Activated CD4-positive, alpha-beta T cell treated with anti-CD3 and anti-CD28 coated beads for 24 hours (primary cell): ENCODE data around the gene PSMD14.
"Not testable (repeated sequence)": the region's sequence is repeated elsewhere in the genome, so short reads cannot be mapped to it uniquely, and the experiment has no call there.

Experiments
- DNase-seq, 2 donors: peaks; one replicate each; pipeline ENCODE4 v3.0.0-alpha.2; 2020; ENCODE audit warnings: low read depth in 2 of 2

The PSMD14 gene

DNA sequence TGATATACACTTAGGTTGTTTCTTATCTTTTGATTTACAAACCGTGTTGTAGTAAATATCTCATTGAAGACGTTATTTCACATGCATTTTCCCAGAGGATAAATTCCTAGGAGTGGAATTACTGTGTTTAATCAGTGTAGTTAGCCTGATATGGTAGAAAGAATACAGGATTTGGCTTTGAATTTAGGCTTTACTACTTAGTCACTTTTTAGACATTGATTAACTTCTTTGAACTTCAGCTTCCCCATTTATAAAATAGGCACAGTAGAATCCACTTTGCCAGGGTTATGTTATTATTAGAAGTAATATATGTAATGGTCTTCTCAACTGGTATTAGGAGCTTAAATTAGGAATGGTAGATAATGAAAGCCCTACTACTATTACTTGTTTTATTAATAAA is 27.4 kb downstream of the PSMD14 start:
- DNase-seq, result no peak

DNA sequence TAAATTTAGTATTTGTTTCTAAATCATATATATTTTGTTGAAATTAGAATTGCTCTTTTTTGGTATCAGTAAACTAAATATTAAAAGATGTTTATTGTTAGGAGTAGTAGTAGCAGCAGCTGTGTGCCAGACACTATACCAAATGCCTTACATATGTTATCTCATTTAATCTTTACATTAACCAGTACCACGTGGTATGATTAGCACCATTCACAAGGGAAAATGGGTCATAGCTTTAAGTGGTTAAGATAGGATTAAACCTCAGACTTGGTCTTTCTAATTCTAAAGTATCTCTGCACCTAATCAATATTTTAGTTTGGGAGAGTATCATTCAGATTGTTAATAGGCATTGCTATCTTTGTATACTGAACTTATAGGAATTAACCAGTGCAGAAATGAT is 29.0 kb downstream of the PSMD14 start:
- no peak for DNase-seq

DNA sequence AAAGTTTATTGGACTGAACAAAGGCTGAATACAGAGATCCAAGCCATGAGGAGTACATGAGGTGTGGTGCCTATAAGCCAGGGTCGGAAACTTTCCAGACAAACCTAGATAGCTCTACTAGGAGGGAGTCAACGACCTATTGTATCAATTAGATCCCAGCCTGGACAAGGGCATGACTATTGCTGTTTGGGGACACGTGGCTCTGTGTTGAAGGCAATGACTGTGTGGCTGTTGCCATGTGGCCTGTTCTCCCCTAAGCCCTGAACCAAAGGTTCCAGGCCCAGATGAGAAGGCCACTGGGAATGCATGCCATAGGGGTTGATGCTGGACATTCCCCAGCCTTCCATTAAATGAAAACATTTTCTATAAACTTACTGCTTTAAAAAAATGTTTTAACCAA is 31.3 kb downstream of the PSMD14 start:
- DNase-seq, result not testable (repeated sequence)

DNA sequence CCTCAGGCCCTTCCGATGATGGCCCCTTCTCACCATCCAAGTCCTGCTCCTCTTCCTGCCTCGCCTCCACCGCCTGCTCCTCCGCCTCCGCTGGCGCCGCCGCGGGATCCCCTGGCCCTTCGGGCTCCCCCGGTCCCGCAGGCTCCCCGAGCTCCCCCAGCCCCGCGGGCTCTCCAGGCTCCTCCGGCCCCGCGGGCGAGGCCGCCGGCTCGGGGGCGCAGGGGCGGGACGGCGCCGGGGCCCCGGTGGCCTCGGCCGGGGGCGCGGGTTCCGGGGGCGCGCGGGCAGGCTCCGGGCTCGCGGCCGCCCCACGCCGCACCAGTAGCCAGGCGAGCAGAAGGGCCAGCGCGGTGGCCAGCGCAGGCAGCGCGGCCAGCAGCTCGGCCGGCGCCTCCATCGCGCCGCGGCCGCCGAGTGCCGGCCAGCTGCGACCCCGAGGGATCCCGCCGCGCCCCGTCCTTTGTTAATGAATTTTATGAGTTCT is 32.7 kb downstream of the PSMD14 start:
- DNase-seq, result not testable (repeated sequence)

DNA sequence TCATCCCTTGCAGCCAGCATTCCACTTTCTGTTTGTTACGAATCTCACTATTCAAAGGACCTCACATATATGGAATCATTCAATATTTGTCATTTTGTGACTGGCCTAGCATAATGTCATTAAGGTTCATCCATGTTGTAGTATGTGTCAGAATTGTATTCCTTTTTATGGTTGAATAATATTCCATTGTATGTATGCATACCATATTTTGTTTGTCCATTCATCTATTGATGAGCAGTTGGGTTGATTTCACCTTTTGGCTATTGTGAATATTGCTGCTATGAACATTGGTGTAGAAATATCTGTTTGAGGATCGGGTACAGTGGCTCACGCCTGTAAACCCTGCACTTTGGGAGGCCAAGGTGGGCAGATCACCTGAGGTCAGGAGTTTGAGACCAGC is 35.0 kb downstream of the PSMD14 start:
- no peak for DNase-seq

DNA sequence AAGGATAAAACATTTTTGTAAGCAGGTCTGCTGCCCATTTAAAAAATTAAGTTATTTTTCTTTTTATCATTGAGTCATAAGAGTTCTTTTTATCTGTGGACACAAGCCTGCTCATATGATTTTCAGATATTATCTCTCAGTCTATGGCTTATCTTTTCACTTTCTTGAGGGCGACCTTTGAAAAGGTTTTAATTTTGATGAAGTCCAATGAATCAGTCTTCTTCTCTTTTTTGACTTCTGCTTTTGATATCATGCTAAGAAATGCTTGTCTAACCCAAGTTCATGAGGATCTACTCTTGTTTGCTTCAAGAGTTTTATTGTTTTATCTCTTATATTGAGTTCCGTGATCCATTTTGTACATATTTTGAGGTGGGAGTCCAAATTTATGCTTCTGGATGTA is 36.5 kb downstream of the PSMD14 start:
- DNase-seq, result no peak

DNA sequence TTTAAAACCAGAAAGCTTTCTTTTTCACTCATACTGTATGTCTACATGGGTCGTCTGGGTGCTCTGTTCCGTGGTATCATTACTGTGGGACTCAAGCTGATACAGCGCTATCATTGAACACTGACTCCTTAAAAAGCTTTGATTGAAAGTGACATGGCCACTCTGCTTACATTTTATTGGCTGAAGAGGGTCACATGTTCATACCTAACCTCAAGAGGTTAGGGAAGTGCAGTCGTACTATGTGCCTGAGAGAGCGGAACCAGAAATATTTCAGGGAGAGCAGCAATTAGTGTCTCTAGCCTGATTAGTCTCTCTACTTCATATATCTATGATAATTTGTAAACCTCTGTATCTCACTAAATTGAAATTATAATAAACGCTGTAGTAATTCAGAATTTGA is 43.5 kb downstream of the PSMD14 start:
- DNase-seq, result no peak

DNA sequence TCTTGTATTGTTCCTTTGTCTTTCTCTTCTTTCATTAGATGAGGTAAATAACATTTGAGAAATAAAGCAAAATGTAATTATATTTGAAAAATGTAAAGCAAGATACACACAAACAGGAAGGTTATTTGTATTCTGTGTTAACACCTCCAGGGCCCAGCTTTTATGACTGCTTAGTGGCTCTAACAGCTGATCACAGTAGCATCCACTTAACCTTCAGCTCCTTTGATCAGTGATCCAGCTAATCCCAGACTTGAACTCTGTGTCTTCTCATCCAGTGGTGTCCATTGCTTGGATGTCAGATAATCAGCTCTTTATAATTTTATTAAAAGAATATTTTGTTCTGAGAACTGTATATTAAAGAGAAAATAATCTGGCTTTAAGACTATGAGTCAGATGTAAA is 44.5 kb downstream of the PSMD14 start:
- no peak for DNase-seq

DNA sequence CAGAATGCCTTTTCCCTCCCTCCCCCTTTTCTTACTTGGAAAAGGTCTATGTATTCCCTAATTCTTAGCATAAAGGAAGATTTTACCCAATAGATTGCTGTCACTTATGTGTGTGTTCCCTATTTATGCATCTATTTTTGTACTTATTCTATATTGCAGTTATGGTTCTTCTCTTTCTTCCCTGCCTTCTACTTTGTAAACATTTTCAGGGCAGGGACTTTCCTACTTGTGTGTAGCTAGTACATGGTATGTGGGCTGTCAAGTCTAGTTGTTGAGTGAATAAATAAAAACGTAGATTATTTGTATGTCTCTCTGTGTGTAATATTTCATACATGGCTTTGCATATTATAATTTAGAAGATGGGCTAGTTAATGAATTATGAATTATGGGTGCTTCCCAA is 45.3 kb downstream of the PSMD14 start:
- no peak for DNase-seq

DNA sequence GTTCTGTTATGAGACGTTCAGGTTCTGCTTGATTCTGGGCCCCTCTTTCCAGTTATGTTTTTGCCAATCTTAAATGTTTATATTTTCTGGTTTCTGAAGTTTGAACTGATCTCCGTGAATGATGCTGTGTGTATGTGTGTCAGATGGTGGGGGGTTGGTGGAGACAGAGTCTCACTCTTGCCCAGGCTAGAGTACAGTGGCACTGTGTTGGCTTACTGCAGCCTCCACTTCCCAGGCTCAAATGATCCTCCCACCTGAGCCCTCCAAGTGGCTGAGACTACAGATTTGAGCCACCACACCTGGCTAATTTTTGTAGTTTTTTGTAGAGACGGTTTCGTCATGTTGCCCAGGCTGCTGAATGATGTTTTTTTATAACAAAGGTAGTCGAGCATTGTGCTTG is 45.9 kb downstream of the PSMD14 start:
- no peak for DNase-seq

DNA sequence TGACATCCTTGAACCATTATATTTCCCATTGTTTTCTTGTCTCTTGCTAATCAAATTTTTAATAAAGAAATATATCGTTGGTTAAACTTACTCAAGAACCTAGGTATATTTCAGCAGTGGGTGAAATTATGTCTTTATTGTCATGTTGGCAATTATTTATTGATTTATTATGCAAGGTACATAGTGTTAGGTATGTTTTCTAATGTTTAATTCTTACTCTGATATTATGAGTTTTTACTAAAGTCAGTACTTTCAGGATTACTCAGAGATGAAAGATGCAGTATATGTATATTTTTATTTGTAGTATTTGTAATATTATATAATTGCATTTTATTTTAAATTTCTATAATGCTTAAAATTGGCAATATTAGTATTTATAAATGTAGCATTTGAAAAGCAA is 46.9 kb downstream of the PSMD14 start:
- DNase-seq, result no peak

DNA sequence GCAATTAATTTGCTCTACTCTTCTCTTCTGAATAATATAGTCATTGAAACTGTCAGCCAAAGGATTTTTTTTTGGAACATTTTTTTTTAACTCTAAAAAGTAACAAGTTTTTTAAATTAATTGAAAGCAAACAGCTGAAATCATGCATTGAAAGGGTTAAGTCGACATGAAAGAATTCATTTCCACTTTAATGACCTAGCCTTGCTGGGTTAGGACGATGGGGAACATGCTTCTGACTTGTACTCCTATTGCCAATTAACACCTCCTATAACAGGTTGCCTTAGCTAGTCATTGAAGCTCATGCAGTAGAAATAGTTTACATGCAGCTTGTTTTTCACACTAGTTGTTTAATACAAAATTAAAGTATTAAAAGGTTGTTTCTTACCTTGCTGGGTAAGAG is 47.8 kb downstream of the PSMD14 start:
- no peak for DNase-seq

DNA sequence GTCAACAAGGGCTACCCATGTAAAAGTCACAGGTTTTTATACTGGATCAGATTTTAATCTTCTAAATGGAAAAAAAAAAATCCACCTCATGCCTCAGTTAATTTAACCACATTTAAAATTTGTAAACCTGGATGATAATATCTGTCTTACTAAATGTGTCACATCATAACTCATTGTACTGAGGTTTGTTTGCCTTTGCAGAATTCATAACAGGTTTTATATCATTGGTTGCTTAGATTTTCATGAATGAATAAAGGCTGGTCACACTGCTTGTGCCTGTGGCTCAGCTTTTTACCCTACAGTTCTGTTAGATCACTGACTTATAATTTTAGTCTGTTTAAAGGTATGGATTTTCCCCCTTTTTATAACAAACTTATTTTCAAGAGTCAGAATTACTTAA is 48.9 kb downstream of the PSMD14 start:
- no peak for DNase-seq

DNA sequence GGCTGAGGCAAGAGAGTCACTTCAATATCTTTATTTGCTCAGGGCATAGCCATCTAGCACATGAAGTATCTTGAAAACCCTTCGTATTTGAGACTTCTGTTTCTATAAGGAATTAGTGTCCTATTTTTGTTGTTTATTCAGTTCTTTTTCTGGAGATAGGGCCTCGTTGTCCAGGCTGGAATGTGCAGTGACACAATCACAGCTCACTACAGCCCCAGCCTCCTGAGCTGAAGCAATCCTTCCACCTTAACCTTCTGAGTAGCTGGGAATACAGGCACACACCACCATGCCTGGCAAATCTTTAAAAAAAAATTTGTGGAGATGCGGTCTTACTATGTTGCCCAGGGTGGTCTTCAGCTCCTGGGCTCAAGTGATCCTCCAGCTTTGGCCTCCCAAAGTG is 50.6 kb downstream of the PSMD14 start:
- no peak for DNase-seq

DNA sequence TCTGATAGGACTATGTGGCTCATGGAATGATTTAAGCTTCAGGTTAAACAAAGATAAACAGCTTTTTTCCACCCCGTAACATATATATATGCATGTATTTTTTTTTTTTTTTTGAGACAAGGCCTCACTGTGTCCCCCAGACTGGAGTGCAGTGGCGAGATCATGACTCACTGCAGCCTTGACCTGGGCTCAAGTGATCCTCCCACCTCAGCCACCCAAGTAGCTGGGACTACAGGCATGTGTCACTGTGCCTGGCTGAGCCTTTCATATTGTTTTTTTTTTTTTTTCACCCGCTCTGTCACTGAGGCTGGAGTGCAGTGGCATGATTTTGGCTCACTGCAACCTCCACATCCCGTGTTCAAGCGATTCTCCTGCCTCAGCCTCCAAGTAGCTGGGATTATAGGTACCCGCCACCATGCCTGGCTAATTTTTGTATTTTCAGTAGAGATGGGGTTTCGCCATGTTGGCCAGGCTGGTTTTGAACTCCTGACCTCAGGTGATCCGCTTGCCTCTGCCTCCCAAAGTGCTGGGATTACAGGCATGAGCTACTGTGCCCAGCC is 52.0 kb downstream of the PSMD14 start:
- DNase-seq, result not testable (repeated sequence)

DNA sequence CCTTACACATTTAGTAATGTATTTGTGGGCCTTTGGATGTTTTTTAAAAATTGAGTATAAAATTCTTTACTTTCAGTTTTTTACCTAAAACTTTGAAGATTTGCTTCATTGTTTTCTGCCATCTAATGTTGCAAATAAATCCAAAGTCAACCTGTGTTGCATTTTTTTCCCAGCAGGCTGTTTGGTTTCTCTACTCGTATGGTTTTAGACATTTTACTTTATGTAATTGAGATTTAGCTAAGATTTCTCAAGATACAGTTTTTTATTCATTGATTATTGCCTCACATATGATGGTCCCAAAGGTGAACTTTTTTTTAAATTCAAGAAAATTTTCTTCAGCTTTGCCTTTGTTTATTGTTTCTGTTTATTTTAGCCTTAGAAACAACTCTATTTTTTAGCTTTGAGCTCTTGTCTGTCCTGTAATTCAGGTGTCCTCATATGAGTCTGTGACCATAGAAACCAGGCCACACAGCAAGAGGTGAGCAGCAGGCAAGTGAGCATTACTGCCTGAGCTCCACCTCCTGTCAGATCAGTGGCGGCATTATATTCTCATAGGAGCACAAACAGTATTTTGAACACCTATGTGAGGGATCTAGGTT is 54.4 kb downstream of the PSMD14 start:
- no peak for DNase-seq

DNA sequence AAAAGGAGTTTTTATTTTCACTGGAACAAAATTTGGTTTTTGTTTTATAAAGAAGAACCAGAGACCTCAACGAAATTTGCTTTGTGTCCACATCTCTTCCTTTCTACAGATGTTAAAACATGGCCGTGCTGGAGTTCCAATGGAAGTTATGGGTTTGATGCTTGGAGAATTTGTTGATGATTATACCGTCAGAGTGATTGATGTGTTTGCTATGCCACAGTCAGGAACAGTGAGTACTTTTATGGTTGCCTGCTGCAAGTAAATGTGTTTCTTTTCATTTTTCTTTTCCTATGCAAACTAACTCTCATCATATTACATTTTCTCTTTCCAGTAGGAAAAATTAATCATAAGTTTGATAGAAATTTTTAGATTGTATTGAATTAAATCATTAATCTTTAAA is 59.5 kb downstream of the PSMD14 start:
- DNase-seq, result no peak

DNA sequence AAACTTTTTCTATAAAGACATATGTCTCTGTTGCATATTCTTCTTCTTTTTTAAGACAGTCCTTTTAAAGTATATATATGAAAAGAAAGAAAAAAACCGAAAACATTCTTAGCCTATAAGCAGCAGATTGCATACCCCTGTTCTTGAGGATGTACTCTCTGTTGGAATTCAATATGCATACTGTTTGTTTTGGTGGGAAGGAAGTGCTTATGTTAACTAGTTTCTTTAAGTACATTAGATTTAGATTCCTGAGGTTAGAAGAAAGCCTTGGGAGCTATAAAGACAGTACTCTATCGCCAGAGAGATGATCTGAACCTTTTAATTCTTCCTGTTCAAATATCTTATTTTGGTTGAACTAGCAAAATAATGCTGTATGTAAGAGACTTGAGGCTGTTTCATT is 61.1 kb downstream of the PSMD14 start:
- DNase-seq, result no peak

DNA sequence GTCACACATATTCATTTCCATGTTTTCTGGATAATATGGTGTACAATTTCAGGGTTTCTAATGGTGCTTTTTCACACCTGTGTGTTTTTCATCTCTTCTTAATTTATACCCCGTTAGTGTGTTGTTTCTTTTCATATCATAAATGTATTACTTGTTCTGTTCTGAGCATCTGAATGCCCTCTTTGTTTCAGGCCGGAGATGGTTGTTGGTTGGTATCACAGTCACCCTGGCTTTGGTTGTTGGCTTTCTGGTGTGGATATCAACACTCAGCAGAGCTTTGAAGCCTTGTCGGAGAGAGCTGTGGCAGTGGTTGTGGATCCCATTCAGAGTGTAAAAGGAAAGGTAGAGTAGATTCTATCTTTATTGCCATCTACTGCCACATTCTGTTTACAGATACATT is 62.8 kb downstream of the PSMD14 start:
- no peak for DNase-seq

DNA sequence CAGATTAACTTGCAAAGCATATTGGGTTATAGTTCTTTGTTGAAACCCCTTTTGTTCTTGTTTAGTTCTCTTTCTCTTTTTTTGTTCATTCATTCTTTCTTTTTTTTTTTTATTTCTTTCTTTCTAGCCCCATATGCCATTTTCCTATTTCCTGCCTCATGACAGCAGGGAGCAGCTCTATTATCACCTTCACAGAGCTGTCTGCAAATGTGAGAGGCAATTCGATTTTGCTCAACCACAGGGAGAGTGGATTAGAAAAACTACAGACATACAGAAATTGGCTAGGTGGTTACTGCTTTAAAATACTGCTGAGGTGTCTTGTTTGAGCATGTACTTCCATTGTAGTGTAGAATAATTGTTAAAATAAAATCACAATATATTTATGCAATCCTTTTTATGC is 63.6 kb downstream of the PSMD14 start:
- DNase-seq, result no peak

DNA sequence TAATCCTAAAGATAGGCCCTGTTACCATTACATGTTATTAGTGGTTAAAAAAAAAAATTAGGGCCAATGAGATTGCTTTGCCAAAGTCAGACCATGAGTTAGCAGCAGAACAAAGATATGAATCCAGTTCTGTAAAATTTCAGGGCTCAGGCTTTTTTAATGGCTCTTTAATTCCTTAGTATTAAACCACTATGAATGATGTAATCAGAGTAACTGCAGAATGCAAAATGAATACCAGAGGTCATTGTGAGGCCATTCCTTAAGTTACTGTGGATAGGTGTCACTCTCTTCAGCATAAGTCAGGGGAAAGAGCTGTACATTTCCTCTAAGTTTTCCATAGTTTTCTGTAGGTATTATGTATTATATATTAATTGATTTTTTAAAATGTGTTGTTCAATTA is 65.7 kb downstream of the PSMD14 start:
- DNase-seq, result no peak

DNA sequence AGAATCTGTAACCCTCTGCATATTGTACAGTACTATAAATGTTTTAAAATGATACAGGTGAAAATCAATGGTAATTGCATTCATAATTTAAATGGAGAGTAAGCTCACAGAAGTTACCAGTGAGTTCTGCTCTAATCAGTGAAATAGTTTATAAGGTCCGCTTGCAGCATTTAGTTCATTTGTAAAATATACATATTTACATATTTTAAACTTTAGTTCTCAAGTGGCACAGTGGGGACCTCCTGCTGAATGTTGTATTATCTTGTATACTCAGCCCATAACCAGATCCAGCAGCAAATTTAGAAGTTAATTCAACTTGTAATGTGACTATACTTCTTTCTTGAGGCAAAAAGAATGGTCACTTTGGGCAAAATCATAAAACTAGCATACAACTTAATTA is 66.2 kb downstream of the PSMD14 start:
- DNase-seq, result no peak

DNA sequence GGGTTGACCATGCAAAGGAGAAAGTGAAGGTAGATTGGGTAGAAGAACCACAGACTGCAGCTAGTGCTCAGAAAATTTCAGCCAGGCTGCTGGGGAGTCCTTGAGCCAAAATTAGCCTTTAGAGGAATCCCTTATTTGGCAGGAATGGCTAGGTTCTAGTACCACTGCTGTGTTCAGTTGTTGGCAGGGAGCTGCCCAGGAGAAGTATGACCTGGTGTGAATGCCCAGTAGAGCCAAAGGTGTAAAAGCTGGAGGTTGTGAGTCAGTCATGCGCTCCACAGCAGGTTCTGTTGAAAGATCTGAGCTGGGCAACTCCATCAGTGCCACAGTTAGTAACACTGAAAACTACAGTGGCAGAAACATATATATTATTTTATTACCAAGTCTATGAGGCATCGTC is 71.5 kb downstream of the PSMD14 start:
- no peak for DNase-seq

DNA sequence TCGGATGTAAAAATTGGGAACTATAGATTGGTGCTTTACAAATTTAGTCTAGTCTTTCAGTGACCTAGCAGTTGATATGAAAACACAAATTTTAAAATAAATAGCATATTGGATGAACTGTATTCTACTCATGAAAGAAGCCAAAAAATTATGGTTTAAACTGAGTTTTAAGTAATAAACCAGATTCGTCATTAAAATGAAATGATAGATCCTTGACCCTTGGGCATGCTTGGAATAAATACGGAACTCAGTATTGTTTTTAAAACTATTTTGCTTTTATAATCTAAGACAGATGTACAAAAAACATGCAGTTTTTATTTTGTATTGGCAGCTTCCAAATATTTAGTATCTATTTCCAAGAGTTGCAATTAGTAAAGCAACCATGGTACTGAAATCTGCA is 73.3 kb downstream of the PSMD14 start:
- no peak for DNase-seq
